H1 (cell line): ENCODE results near the gene CADM1. TPM values are rescaled to one million over a fixed set of nuclear protein-coding genes. Genes with fewer than 3 reads are reported as not detected.

Experiments used
- polyA plus RNA-seq, 7 experiments: library from polyadenylated mRNA; depleted of rRNA in 3 of 7; stranded (reverse) in 5 of 7; unstranded in 2 of 7; fragments of >200 nt in 5 of 7; fragments of 200-250 nt in 2 of 7; gene quantifications; 1 replicate in 5 of 7; 2 replicates in 1 of 7; 4 replicates in 1 of 7; pipeline versions ENCODE4 v1.2.1 to v1.2.3, GENCODE V29; 2011 to 2013; ENCODE audit warnings: missing spikeins in 2 of 7, mixed read lengths in 2 of 7
- total RNA-seq: library from RNA; stranded (reverse); fragmentation: NEBNext Ultra II Directional; extraction: Animal tissue kit (Norgen Biotek cat#: 25700); gene quantifications from 2 replicates; pipeline ENCODE4 v1.2.1, GENCODE V29; 2021
- TF ChIP-seq, protein P1 (sequence below): fragments of 300-600 bp; sonication (generic); IDR thresholded peaks from 2 replicates; pipeline ENCODE4 v1.7.1; 2012; ENCODE audit warnings: low read length, moderate library complexity, mild to moderate bottlenecking, inconsistent platforms; ENCODE audit not compliant: insufficient replicate concordance

Gene CADM1
- total and polyA plus RNA-seq, 2 of the 8 experiments (the other 6 are each of a cell fraction or from before 2014, with no cell fraction given): 8.3 to 25.3 TPM

DNA sequence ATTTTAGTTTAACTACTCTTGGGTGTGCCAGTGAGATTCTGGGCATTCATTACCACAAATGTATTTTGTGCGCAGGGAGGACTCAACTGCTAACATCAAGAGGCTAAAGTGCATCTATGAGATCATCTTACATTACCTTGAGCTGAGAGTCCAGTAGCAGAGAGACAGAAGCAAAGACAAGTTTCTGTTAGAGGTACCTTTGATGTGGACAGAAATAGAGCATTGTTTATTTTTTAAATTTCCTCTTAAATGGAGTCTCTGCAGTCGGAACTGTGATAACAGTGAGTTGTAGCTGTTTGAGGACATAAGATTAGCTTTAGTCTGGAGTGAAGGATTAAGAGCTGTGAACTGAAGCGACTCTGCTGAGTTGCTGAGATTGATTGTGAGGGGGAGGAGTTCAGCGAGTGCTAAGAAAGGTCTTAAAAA lies 297.0 kb downstream of the CADM1 start (continued):
- TF ChIP-seq, protein P1, sequence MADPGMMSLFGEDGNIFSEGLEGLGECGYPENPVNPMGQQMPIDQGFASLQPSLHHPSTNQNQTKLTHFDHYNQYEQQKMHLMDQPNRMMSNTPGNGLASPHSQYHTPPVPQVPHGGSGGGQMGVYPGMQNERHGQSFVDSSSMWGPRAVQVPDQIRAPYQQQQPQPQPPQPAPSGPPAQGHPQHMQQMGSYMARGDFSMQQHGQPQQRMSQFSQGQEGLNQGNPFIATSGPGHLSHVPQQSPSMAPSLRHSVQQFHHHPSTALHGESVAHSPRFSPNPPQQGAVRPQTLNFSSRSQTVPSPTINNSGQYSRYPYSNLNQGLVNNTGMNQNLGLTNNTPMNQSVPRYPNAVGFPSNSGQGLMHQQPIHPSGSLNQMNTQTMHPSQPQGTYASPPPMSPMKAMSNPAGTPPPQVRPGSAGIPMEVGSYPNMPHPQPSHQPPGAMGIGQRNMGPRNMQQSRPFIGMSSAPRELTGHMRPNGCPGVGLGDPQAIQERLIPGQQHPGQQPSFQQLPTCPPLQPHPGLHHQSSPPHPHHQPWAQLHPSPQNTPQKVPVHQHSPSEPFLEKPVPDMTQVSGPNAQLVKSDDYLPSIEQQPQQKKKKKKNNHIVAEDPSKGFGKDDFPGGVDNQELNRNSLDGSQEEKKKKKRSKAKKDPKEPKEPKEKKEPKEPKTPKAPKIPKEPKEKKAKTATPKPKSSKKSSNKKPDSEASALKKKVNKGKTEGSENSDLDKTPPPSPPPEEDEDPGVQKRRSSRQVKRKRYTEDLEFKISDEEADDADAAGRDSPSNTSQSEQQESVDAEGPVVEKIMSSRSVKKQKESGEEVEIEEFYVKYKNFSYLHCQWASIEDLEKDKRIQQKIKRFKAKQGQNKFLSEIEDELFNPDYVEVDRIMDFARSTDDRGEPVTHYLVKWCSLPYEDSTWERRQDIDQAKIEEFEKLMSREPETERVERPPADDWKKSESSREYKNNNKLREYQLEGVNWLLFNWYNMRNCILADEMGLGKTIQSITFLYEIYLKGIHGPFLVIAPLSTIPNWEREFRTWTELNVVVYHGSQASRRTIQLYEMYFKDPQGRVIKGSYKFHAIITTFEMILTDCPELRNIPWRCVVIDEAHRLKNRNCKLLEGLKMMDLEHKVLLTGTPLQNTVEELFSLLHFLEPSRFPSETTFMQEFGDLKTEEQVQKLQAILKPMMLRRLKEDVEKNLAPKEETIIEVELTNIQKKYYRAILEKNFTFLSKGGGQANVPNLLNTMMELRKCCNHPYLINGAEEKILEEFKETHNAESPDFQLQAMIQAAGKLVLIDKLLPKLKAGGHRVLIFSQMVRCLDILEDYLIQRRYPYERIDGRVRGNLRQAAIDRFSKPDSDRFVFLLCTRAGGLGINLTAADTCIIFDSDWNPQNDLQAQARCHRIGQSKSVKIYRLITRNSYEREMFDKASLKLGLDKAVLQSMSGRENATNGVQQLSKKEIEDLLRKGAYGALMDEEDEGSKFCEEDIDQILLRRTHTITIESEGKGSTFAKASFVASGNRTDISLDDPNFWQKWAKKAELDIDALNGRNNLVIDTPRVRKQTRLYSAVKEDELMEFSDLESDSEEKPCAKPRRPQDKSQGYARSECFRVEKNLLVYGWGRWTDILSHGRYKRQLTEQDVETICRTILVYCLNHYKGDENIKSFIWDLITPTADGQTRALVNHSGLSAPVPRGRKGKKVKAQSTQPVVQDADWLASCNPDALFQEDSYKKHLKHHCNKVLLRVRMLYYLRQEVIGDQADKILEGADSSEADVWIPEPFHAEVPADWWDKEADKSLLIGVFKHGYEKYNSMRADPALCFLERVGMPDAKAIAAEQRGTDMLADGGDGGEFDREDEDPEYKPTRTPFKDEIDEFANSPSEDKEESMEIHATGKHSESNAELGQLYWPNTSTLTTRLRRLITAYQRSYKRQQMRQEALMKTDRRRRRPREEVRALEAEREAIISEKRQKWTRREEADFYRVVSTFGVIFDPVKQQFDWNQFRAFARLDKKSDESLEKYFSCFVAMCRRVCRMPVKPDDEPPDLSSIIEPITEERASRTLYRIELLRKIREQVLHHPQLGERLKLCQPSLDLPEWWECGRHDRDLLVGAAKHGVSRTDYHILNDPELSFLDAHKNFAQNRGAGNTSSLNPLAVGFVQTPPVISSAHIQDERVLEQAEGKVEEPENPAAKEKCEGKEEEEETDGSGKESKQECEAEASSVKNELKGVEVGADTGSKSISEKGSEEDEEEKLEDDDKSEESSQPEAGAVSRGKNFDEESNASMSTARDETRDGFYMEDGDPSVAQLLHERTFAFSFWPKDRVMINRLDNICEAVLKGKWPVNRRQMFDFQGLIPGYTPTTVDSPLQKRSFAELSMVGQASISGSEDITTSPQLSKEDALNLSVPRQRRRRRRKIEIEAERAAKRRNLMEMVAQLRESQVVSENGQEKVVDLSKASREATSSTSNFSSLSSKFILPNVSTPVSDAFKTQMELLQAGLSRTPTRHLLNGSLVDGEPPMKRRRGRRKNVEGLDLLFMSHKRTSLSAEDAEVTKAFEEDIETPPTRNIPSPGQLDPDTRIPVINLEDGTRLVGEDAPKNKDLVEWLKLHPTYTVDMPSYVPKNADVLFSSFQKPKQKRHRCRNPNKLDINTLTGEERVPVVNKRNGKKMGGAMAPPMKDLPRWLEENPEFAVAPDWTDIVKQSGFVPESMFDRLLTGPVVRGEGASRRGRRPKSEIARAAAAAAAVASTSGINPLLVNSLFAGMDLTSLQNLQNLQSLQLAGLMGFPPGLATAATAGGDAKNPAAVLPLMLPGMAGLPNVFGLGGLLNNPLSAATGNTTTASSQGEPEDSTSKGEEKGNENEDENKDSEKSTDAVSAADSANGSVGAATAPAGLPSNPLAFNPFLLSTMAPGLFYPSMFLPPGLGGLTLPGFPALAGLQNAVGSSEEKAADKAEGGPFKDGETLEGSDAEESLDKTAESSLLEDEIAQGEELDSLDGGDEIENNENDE: no peak
- TF ChIP-seq, all 59 proteins: peak for 0
